HG02678 (cell line): ENCODE results near the gene RCVRN.
"Not testable (repeated sequence)": the region's sequence is repeated elsewhere in the genome, so short reads cannot be mapped to it uniquely, and the experiment has no call there.

Source experiments
- ATAC-seq: cut with Tn5 transposase; IDR thresholded peaks from one replicate; pipeline ENCODE4 v1.9.1; 2021; ENCODE audit warnings: mild to moderate bottlenecking, moderate library complexity; ENCODE audit not compliant: unreplicated experiment

The RCVRN gene

DNA sequence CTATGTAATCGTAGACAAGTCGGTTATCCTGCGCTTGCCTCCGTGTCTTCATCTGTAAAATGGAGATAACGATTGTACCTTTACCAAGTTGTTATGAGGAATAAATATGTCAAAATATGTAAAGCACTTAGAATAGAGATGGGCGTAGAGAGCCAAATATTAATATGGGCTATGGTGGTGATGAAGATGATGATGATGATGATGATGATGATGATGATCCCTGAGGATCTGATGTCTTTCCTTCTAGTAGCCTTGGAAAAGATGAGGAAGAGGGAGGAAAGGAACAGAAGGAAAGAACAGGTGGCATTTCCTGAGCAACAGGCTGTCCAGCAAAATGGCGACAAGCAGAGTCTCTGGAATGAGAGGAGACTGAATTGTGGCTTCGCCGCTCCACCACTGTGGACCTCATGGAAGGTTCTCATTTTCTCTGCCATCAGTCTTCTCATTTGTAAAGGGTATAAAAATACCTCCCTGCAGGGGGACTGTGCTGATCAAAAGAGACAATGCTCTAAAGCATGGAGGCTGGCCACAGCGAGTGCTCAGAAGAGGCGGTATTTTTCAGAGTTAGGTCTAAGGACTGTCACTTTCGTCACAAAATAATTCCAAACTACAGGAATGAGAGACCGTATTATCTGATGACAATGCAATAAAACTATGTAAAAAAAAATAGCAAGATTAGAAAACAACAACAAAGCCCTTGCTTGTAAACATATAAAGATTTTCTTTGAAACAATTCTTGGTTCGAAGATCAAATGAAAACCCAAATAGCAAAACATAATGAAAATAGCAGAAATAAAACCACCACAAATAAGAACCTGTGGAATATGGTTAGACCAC is 17.2 kb upstream of the RCVRN start:
- ATAC-seq: no peak

DNA sequence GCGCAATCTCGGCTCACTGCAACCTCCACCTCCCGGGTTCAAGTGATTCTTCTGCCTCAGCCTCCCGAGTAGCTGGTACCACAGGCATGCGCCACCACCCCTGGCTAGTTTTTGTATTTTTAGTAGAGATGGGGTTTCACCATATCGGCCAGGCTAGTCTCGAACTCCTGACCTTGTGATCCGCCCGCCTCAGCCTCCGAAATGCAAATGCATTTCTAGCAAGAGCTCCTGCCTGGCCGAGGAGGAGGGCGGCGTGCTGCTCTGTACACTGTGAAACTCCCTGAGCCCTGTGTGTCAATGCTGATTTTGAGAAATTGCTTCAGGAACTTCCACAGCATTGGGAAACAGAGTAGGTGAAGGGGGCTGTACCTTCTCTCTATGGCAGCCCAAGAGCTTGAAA is 16.1 kb upstream of the RCVRN start:
- ATAC-seq: not testable (repeated sequence)

DNA sequence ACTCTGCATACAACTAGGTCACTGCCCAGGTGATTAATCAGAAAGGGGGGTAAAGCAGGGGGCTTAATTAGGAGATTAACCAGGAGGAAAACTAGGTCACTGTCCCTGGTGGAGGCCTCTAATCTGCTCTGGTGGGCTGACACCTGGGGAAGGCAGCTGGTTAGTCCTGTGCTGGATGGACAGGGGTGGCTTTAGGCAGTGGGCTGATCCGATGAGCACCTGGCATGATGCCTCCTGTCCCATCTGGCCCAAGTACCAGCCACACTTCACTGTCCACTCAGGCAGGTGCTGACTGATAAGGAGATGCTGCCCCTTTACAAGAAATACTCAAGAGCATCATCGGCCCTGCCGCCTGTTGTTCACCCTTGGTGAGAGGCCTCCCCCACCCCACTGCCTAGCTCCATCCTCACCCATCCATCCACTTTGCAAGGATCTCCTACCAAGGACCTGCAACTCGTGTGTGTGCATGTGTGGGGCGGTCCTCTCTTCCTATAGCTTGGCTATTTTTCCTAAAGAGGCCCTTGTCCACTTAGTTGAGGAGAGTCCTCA is 13.8 kb upstream of the RCVRN start:
- ATAC-seq: no peak

DNA sequence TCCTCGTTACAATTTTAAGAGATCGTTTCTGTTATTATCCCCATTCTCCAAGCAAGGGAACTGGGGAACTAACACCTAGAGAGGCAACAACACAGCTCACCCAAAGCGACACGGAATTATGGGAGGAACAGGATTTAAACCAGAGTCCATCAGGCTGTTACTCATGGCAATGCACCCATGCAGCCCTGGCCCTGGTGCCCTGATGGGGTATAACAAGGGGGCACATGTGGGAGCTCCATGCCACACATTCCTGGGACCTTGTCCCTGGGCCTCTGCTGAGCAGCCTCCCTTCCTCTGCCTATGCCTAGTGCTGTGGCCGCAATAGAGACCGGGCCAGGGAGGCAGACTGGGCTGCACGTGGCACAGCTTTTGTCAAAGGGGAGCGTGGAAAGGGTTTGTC is 13.3 kb upstream of the RCVRN start:
- ATAC-seq: no peak

DNA sequence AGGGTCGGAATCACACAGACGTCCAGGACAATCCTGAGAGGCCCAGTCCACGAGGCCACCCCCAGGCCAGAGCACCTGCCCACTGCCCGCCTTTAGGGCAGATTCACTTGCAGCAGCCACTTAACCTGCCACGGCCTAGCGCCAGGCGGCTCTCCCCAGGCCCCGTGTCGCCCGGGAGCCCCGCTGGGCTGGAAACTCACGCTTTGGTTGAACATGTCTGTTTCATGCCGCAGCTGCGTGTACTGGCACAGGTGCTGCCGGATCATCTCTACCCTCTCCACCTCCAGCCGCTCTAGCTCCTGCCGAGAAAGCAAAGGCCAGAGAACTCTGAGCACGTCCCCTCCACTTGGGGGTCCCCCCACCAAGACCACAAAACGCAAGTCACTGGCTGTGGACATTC is 12.7 kb upstream of the RCVRN start:
- no peak for ATAC-seq

DNA sequence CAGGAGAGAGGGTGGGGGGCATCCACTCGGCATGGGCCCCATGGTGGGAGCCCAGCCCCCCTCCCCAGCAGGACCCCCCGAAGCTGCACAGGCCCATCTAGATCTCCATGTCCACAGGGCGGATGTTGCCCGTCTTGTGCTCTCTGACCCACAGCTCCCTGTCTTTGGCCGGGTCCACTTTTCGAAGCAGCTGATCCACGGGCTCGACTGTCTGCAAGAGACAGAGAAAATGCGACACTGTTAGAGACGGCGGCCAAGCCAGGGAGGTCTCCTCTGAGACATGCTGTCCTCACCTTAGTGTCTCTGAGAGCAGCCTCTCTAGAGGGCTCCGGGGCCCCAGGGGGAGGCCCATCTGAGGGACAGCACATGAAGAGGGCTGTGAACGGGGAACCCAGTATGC is 12.1 kb upstream of the RCVRN start:
- no peak for ATAC-seq

DNA sequence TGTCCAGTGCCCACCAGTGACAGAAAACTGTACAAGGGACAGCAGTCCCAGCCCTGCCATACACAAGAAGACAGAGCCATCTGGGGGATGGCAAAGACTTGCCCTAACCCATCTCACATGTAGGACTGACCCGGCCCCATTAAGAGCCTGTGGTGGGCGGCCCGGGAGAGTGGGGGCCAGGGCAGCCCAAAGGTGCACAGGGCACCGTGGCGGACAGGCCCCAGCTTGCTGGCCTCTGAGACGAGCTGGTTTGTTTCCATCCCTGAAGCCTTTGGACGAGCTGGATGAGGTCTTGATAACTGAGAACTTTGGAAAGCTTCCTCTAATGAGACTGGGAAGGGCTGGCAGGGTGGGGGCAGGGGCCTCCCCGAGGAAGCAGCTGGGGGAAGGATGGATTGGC is 11.0 kb upstream of the RCVRN start:
- ATAC-seq: no peak

DNA sequence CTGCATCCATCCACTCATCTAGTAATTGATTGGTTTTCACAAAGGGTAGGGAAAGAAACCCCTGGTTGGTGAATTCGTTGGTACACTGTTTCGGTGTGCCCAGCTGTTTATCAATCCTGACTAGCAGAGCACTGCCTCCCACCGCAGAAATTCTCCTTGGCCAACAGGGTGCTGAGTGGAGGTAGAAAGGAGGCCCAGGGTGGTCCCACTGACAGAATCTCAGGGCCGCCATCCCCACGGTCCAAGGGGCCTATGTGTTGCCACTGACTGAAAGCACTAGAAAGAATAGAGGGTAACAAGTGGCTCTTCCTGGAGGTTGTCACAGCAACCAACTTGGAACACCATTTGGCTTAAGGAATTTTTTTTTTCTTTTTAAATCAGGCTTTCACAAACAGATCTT is 8.4 kb upstream of the RCVRN start:
- no peak for ATAC-seq

DNA sequence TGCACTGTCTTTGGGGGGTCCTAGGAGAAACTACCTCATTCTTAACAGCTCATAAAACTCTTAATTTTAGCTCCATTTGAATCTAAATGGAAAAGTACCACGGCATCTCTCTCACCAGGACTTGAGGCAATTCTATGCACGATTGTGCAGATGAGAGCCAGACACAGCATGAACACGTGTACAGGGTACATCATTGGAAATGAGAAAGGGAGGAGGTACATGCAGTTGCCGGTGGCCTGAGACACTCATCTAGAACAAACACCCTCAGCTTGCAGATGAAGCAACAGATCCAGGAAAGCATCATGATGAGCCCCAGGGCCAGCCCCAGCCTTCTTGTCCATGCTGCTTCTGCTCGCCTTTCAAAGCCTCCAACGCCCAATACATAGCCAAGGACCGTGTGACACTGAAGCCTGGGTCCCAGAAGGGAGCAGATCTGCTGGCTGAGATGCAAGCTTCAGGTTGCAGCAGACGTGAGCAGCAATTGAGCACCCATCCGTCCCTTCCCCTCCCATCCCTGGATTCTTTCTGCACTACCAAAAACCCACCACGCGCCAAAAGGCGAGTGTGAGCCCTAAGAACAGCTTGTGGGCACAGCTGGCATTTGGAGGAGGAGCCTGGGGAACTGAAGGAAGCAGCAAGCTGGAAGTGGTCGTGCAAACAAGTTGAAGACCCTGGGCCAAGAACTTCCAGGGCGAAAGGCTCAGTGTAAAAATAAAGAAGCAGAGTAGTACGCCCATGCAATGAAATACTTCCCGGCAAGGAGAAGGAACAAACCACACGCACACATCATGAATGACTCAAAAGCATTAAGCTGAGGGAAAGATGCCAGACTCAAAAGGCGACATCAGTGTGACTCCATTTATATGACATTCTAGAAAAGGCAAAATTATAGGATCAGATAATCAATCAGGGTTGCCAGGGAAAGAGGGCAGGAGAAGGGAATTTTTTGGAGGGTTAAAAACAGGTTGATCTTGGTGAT is 7.3 kb upstream of the RCVRN start:
- ATAC-seq: no peak

DNA sequence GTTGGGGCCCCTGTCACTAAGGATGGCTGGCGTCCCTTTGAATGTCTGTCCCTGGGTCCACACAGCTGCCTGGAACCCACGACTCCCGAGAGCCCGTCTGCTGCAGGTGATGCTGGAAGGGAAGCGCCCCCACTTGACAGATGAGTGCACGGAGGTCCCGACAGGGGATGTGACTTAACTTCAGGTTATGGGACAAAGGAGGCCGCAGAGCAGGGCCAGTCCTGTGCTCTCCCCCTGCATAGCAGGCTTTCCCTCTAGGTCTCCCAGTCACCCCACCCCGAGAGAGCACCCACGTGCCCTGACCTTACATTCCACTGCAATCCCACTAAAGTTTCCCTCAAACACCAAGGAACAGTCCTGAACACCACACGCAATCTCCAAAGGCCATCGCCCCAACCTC is 6.0 kb upstream of the RCVRN start:
- ATAC-seq: no peak

DNA sequence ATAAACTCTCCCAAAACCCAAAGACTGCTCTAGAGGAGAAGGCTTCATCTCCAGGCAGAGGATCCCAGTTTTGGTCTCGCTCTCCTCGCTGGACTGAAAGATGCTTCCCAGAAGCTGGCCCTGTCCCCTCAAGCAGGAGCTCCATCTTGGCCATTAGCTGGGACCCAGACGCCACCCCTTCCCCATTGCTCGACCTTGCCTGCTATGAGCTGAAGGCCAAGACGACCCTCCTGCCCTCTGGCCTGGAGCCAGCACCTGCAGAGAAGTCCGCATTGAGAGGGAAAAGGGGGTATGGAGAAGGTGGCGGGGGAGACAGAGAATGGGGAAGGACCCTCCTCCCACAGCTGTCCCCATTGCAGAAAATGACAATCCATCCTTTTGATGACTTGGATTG is 3.6 kb upstream of the RCVRN start:
- no peak for ATAC-seq

DNA sequence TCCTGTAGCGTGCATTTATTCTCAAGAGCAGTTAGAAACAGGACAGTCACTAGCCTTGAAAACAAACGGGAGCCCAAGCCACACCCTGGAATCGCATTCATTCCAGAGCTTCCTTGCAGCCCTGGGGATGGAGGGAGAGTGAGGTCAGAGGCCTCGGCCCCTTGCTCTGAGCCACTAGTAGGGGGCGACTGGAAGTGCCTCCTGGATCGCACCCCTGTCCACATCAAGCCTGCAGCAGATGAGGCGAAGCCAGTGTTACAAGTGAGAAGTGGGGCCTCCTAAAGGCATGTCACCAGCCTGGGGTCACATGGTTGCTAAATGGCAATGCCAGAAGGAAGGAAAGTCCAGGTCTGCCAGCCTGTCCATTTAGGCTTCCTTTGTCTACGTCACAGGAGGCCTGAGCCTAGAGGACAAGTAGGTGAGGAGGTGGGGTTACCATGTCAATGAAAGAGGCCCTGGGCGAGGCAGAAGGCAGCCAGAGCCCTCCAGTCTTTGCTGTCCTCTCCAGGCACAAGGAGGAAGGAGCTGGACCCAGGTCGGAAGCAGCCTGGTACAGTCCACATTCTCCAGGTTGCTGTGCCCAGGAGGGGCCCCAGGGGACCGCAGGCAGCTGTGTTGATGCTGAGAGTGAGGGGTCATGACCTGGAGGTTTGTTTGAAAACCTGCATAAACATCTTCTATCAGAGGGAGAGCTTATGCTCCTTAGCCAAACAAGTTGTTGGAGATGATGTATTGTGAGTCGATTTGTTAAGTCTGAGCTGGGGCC is 3.0 kb upstream of the RCVRN start:
- no peak for ATAC-seq

DNA sequence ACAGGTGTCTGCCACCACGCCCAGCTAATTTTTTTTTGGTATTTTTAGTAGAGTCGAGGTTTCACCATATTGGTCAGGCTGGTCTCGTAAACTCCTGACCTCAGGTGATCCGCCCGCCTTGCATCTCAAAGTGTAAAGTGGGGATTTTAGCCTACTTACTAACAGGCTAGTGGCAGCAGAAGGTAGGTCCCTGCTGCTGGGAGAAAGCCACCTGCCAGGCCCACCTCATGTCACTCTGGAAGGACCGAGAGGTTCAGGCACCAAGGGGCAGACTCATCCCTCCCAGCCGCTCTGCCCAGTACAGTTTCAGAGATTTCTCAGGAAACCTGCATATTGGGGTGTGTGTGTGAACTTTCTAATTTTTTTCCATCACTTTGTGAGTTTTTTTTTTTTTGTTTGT is 2.1 kb upstream of the RCVRN start:
- ATAC-seq: no peak

DNA sequence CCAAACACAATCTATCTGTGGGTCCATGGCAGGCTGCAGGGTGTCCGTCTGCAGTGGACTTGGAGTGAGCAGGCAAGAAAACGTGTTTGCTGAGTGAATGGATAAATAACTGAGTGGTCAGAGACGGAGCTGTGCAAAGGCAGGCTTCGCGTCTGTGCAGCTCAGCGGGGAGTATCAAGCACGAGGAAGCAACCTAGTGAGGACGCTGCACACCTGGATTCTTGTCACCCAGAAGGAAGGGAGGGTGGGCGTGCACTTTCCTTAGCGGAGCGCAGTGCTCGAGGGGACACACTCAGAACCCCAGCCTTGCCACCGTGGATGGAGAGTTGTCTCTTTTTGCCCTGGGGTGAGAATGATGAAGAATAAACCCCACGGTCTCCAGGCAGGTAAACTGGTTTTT is 1.5 kb upstream of the RCVRN start:
- ATAC-seq: no peak

DNA sequence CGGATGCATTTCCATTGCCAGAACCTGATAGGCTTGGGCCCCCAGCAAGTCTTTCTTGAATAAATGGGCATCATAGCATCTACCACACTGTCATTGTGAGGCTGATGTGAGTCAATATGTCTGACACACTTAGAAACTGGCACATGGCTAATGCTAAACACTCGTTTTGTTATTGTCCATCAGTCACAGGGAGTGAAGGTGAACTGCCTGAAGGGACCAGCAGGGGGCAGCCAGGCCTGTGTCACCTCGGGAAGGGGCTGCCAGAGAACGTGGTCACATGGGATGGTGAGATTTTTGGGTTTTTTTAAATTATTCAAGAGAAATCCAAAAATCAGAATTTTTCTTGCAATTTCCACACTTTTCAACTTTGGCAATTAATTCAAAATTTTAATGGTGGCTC is 831 bp upstream of the RCVRN start:
- no peak for ATAC-seq

DNA sequence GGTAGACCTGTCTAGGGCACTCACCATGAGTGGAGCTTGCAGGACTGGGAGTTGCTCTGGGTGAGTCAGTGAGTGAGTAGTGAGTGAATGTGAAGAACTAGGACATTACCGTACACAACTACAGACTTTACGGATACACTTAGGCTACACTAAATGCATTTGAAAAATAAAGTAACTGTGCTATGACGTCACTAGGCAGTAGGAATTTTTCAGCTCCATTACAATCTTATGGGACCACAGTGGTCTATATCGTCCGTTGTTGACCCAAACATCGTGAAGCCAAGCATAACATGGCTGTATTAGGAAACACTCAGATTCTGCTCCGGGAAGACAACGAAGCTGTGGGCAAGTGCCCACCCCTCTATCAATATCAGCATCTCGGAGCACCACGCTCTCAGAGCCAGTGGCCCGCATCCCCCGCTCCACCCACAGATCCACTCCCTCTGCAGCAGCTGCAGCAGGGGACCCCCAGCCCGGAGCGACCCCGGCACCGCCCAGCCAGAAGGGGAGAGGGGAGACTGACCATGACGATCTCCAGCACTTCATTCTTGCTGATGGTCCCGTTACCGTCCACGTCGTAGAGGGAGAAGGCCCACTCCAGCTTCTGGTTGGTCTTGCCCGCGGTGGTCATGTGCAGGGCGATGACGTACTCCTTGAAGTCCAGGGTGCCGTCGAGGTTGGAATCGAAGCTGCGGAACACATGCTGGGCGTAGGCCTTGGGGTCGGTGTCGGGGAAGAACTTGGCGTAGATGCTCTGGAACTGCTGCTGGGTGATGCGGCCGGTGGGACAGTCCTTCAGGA is 594 bp downstream of the RCVRN start:
- no peak for ATAC-seq

DNA sequence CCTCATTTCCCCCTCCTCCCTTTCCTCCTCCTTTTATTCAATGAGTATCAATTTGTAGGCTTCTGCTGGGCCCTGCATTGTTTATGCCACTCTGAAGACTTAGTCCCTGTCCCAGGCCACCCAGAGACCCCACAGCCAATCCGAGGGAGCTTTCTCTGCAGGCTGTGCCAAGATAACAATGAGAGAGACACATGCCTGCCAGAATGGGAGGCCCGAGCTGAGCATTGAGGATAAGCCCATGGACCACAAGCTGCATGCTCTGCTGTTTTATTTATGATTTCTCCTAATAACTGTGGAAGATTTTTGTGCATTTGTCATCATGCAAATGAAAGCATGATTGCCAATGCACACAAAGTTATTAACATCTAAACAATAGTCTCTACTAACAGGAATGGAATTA is 3.0 kb downstream of the RCVRN start:
- ATAC-seq: no peak

DNA sequence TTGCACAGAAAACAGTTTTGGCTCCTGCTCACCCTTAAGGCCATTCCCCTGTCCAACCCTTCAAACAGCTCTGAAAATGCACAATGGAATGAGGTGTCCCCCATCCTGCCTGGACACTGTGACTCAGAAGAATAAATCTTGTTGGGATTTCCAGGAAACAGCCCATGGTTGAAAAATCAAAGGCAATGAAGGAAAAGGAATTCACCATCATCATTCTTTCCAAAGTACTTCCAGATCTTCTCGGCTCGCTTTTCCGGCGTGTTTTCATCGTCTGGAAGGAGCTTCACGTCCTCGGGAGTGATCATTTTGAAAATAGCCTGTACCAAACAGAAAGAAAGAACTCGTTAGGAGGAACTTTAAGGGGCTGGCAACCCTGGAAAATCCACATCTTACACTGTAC is 4.3 kb downstream of the RCVRN start:
- ATAC-seq: no peak

DNA sequence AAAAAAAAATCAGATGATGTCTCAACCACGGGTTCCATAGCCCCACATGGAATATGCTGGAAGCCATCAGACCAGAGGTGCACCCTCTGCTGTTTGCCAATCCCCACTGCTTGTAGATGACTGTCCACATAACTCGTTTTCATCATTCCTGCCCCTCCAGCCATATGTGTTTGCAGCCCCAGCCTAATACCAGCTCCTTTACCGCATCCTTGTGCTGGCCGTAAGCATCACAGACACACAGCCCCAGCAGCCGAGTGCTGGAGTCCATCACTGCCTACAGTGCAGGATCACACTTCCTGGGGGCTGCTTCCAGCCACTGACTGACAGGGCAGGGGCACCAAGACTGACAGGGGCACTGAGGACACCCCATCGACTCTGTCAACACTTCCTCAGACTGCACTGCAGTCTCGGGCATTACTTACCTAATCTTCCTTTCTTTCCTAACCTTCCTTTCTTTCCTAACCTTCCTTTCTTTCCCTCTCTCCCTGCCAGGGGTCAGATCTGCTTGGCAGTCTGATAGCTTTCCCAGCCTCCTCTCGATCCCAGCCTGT is 5.0 kb downstream of the RCVRN start:
- ATAC-seq: no peak
